ENCODE results near the gene MAL. TPM values are rescaled to one million over a fixed set of nuclear protein-coding genes. Genes with fewer than 3 reads are reported as not detected.
"Not testable (repeated sequence)": the region's sequence is repeated elsewhere in the genome, so short reads cannot be mapped to it uniquely, and the experiment has no call there.

Gene MAL
- total RNA-seq, 1 donor from 2014 or later = not detected

- Mint-ChIP-seq H3K27me3 (peaks cover 12% of the 10 kb centered on the region), H3K36me3 (ENCODE audit: low read depth) (no peaks in the 10 kb centered on the region), H3K9me3 (peaks cover 11% of the 10 kb centered on the region), H3K27ac (no peak overlapping the region), H3K4me1 (no peaks in the 10 kb centered on the region), H3K4me3 (no peak overlapping the region)
- intact Hi-C loops (cut with micrococcal nuclease) = no loop called here
- DNase-seq (no peak), ATAC-seq (ENCODE audit: low read depth) (no peak)
- TF ChIP-seq CTCF (IDR thresholded peaks at IDR 0.05) = no peak
- ChIA-PET POLR2A (no interaction called here), CTCF (no interaction called here)
Measured at GRCh38 chr2:95032868-95033603, 7.5 kb downstream of the MAL start.

- POLR2A ChIA-PET = no interaction called here
- no peak overlapping the region for H3K4me3 Mint-ChIP-seq
- H3K9me3 Mint-ChIP-seq = peaks cover 17% of the 10 kb centered on the region
- no peaks in the 10 kb centered on the region for H3K4me1 Mint-ChIP-seq
- no peak for DNase-seq
- no peak for ATAC-seq (ENCODE audit: low read depth)
- CTCF ChIA-PET = no interaction called here
- peaks cover 7% of the 10 kb centered on the region for H3K27me3 Mint-ChIP-seq
- no peak overlapping the region for H3K27ac Mint-ChIP-seq
- intact Hi-C loops (cut with micrococcal nuclease) = no loop called here
- TF ChIP-seq CTCF (IDR thresholded peaks at IDR 0.05) = no peak
- H3K36me3 Mint-ChIP-seq (ENCODE audit: low read depth) = no peaks in the 10 kb centered on the region
Measured at GRCh38 chr2:95034221-95034620, 8.7 kb downstream of the MAL start.

GRCh38 chr2:95034818-95035217 lies 9.3 kb downstream of the MAL start:
- no peak for TF ChIP-seq CTCF (IDR thresholded peaks at IDR 0.05)
- Mint-ChIP-seq H3K36me3 (ENCODE audit: low read depth) (no peaks in the 10 kb centered on the region), H3K9me3 (peaks cover 17% of the 10 kb centered on the region), H3K4me3 (no peak overlapping the region), H3K4me1 (no peaks in the 10 kb centered on the region), H3K27me3 (peaks cover 3% of the 10 kb centered on the region), H3K27ac (no peak overlapping the region)
- DNase-seq (no peak), ATAC-seq (ENCODE audit: low read depth) (no peak)
- intact Hi-C loops (cut with micrococcal nuclease) = no loop called here
- ChIA-PET POLR2A (no interaction called here), CTCF (no interaction called here)

- no peak for TF ChIP-seq CTCF (IDR thresholded peaks at IDR 0.05)
- H3K36me3 Mint-ChIP-seq (ENCODE audit: low read depth) = no peaks in the 10 kb centered on the region
- no peaks in the 10 kb centered on the region for H3K4me1 Mint-ChIP-seq
- ATAC-seq (ENCODE audit: low read depth) = no peak
- ChIA-PET POLR2A (no interaction called here), CTCF (no interaction called here)
- H3K27me3 Mint-ChIP-seq = no peaks in the 10 kb centered on the region
- no peak for DNase-seq
- H3K4me3 Mint-ChIP-seq = no peak overlapping the region
- intact Hi-C loops (cut with micrococcal nuclease) = no loop called here
- H3K9me3 Mint-ChIP-seq = peaks cover 17% of the 10 kb centered on the region
- H3K27ac Mint-ChIP-seq = no peak overlapping the region
Measured at GRCh38 chr2:95036596-95037383, 11.3 kb downstream of the MAL start.

GRCh38 chr2:95037384-95037839 lies 11.9 kb downstream of the MAL start:
- H3K36me3 Mint-ChIP-seq (ENCODE audit: low read depth) = no peaks in the 10 kb centered on the region
- peaks cover 17% of the 10 kb centered on the region for H3K9me3 Mint-ChIP-seq
- intact Hi-C loops (cut with micrococcal nuclease) = no loop called here
- H3K27ac Mint-ChIP-seq = no peak overlapping the region
- no peak overlapping the region for H3K4me3 Mint-ChIP-seq
- H3K4me1 Mint-ChIP-seq = no peaks in the 10 kb centered on the region
- no peaks in the 10 kb centered on the region for H3K27me3 Mint-ChIP-seq
- ChIA-PET POLR2A (no interaction called here), CTCF (no interaction called here)
- DNase-seq (no peak), ATAC-seq (ENCODE audit: low read depth) (no peak)
- TF ChIP-seq CTCF (IDR thresholded peaks at IDR 0.05) = no peak

- intact Hi-C loops (cut with micrococcal nuclease) = not testable (repeated sequence)
Measured at GRCh38 chr2:95037841-95038585, 12.5 kb downstream of the MAL start.

More at GRCh38 chr2:95037841-95038585, 12.5 kb downstream of the MAL start:
- H3K27me3 Mint-ChIP-seq; POLR2A ChIA-PET; H3K36me3 Mint-ChIP-seq (ENCODE audit: low read depth); H3K4me3 Mint-ChIP-seq; H3K27ac Mint-ChIP-seq; CTCF ChIA-PET; ATAC-seq (ENCODE audit: low read depth); H3K4me1 Mint-ChIP-seq; DNase-seq: not testable (repeated sequence)
- H3K9me3 Mint-ChIP-seq = peaks cover 17% of the 10 kb centered on the region

Measured in activated B cell treated with CpG ODN at 0.5 μM for 24 hours (primary cell).